ENCODE results near the gene BTD.

- TF ChIP-seq MAZ (IDR thresholded peaks at IDR 0.05; ENCODE audit: borderline replicate concordance, low read depth, low read length) (no peak), EHF (CRISPR knock-in tag; IDR thresholded peaks at IDR 0.05) (no peak), EP300 (IDR thresholded peaks at IDR 0.05) (no peak)
- TF ChIP-seq, protein P1, sequence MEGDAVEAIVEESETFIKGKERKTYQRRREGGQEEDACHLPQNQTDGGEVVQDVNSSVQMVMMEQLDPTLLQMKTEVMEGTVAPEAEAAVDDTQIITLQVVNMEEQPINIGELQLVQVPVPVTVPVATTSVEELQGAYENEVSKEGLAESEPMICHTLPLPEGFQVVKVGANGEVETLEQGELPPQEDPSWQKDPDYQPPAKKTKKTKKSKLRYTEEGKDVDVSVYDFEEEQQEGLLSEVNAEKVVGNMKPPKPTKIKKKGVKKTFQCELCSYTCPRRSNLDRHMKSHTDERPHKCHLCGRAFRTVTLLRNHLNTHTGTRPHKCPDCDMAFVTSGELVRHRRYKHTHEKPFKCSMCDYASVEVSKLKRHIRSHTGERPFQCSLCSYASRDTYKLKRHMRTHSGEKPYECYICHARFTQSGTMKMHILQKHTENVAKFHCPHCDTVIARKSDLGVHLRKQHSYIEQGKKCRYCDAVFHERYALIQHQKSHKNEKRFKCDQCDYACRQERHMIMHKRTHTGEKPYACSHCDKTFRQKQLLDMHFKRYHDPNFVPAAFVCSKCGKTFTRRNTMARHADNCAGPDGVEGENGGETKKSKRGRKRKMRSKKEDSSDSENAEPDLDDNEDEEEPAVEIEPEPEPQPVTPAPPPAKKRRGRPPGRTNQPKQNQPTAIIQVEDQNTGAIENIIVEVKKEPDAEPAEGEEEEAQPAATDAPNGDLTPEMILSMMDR (IDR thresholded peaks at IDR 0.05): no peak
These were observed 31.6 kb downstream of the BTD start for GRCh38 chr3:15633159-15633558.
